Measurements from ENCODE around the gene LYPD6.
A peak's percentile ranks its signal among the peaks of the same experiment; 100 is the strongest.

Gene LYPD6

DNA sequence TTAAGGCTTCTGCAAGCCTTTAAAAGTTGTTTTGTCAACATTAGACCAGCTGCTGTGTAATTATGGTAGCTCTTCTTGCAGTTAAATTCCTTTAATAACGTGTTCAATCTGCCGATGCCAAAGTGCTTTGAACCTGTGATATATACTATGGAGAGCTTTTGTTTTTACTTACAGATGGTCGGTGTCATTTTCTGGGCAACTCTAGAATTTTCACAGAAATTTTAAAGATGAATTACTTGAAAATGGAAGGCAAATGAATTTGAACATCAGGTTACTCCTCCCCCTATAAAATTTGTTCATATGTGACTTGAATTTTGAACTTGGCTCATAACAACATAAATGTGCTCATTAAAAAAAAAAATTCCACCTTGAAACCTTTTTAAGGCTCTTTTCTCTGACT is 23.0 kb downstream of the LYPD6 start:
- no peak for DNase-seq

DNA sequence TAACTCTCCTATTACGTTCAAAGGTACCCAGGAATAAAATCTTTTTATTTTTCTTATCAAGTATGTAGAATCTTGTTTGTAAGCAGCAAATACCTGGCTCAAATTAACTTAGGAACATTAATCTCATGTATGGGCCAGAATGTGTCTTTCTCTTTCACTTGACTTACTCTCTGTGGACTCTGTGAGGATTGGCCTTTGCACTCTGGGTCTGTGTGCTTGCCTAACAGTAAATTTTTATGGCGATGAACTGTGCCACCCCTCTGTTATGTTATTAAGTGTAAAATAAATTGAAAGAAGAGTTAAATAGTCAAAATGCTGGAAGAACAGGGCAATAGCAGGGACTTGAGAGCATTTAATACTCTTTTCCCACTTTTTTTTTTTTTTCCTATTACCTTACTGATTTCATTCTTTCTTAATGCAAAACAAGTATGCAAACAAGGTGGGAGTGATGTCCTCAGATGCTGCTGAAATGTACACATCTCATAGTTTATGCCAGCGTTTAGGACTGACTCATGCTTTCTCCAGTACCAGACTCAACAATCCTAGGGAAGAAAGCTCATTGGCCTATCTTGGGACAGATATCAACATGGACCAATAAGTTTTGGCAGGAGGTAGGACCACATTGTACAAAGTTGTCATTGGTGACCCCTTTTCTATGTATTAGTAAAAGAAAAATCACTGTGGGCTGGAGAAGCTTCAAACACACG is 25.5 kb downstream of the LYPD6 start:
- no peak for DNase-seq

DNA sequence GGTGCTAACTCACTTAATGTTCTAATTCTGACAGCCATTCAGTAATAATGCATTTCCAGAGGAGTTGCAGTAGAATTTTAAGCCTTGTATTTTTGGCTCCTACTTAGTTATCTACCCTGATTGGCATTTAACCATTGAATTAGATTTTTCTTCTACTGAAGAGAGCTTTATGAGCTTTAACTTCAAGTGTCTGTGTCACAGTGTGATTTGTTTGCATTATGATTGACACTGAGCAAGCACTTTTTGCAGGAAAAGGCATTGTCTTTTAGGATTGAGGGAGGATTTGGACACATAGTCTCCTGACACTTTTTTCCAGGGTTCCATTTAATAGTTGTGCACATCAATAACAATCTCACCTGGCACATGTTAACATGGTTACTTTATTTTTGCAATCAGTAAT is 26.7 kb downstream of the LYPD6 start:
- DNase-seq = no peak

DNA sequence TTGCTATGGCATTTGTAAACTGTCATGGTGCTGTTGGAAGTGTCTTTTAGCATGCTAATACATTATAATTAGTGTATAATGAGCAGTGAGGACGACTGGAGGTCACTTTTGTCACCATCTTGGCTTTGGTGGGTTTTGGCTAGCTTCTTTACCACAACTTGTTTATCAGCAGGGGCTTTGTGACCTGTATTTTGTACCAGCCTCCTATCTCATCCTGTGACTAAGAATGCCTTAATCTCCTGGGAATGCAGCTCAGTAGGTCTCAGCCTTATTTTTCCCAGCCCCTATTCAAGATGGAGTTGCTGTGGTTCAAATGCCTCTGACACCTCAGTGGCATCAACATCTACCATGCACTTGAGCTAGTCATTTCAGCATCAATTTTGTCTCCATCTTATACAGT is 29.7 kb downstream of the LYPD6 start:
- no peak for DNase-seq

DNA sequence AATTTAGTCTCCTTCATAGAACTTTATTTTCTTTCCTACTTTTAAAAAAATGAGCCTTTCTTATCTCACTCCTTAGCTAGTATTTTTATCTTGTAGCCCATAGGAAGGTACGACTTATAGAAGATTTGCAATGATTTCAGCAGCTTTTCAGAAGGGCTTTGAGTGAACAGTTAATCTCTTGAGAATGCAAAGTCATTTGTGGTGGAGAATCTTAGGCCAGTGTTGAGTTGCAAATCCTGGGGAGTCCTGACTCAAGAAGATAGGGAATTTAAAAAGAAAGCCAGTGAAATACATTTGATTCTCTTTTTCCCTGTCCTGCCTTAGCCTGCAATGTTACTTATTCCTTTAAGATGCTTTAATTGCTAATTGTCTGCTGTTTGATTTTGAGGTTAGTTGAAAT is 33.6 kb downstream of the LYPD6 start:
- no peak for DNase-seq

DNA sequence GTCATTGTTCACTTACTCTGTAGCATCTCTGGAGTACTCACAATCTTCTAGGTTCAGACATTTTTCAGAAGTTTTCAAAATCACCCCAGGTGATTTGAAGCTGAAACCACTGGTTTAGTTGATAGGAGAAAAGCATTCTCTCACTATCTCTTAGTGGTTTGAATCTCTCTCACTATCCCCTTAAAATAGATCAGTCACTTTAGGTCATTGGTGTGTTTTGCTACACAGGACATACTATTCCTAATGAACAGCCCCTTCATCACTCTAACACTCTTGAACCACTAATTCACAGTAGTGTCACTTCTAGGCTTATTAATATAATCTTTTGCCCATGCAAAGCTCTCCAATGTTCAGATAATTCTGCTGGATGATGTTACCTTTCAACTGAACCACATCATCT is 34.5 kb downstream of the LYPD6 start:
- no peak for DNase-seq

DNA sequence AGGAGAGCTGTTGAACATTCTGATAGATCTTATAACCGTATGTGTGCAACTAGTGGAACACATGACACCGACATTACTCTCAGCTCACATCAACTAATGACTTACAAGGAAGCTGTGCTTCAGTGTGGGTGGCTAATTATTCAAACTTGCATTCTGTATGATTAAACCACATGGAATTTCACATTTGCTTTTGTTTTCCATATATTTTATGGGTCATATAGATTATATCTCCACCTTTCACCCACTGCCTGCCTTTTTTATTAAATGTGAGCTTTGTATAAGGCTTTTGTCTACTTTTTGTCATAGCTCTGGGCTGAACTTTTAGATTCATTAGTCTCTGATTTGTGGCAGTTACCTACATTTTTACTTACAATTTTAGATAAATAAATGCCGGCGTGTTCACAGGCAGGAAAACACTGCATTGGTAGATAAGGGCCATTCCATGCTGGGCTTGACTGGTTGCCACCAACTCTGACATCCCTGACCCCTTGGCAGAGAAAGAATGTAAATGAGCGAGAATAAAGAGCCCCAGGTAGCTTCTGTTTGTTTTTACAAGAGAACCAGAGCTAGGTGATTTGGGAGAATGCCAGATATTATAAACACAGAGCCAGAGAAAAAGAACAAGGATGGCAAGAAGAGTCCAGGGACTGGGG is 35.7 kb downstream of the LYPD6 start:
- no peak for DNase-seq

DNA sequence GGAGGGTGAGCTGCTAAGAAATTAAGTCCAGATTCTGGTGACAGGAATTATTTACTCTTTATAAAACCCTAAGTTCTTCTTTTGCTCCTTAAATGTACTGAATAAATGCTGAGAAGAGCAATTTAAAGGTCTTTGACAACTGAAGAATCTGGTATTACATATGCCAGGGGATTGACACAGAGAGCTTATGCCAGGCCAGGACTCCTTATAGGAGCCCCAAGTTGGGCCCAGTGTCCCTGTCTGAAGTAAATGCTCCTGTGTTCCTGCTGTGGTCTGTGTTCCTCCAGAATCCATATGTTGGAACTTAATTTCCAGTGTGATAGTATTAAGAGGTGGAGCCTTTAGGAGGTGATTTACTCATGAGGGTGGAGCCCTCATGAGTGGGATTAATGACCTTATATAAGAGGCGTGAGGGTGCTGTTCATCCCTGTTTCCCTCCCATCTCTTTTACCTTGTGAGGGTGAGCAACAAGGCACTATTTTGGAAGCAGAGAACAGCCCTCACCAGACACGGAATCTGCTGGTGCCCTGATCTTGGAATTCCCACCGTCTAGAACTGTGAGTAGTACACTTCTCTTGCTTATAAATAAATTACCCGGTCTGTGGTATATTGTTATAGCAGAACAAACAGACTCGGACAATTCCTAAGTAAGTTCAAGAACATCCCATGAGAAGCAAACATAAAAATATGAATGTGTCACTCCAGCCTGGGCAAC is 39.8 kb downstream of the LYPD6 start:
- no peak for DNase-seq

DNA sequence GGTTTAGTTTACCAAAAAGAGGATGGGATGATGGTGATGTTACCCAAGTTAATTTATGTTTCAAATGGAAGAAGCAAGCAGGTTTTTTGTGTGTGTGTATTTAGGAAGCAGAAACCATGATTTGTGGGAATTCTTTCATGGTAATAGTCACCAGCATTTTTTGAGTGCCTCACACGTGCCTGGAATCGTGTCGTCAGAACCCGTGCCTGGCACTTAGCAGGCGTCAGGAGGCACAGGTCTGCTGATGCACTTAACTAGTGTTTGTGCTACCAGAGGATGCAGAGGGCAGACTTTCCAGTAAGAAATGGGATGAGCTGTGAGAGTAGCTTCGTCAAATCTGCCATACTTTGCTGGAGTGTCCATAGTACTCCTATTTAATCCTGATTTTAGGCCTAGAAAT is 41.1 kb downstream of the LYPD6 start:
- no peak for DNase-seq

DNA sequence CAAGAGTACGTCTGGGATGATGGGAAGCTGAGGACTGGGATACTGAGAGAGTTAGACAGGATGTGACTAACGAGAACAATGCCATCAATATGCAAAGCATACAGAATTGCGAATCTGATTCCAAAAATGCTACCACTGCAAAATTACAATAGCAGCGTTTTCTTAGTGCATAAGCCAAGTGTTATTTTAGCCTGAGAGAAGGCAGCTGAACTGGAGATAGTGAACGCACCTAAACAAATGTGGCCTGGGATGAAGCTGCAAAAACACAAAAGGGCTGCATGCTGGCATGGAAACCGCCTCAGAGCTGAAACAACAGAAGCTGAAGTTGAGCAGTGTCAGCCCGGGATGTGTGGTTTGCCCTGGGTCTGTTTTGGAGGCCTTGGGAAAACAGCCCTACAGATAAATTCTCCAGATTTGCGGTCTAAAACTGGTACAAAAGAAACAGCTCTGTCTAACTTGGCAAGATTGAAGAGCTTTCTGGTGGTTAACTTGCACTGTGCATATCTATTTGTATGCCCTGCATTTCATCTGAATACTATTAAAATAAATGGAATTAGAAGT is 45.5 kb downstream of the LYPD6 start:
- no peak for DNase-seq

DNA sequence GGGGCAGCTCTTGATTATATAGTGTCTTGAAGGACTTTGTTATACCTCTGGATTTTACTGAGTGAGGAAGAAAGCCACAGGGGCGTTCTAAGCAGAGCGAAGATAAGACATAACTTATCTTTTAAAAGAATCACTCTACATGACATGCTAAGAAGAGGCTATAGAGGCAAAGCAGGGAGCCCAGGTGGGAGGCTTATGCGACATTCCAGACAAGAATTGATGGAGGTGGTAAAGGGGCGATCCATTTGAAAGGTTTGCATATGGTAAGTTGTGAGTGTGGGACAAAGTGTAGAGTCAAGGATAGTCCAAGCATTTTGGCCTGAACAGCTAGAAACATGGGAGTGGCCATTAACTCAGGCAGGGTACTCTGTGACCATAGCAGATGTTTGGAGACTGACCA is 49.8 kb downstream of the LYPD6 start:
- DNase-seq = no peak

DNA sequence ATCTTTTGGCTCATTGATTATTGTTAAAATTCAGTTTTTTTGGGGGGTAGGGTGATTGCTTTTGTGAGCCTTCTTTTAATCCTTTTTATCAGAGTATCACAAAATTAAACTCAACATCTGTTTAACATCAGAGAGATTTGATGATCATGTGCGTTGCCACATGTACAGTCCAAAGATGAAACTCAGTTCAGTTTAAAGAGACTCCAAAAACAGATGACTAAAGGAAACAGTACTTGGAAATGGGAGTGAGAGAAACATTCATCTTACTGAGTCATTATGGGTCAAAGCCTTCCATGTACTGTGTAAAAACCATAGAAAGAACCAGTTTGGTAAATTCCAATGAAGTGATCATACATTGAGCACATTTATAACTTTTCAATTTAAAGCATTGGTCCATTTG is 53.0 kb downstream of the LYPD6 start:
- no peak for DNase-seq

DNA sequence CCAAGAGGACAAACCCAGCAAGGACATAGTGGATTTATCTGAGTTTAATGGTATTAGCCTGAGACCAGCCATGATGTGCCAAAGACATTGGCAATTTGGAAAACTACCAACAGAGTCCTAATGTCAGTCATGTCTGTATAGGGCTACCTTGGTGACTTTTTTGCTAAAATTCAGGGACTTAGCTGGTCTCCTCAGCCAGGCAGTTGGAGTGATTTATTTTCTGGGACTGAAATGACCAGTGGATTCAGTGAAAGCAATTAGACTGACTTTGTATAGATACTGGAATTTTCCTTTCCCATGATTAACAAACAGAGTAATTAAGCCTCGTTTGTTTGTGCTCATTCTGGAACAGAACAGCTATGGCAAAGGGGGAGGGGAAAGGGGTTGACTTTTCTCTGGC is 55.0 kb downstream of the LYPD6 start:
- no peak for DNase-seq

DNA sequence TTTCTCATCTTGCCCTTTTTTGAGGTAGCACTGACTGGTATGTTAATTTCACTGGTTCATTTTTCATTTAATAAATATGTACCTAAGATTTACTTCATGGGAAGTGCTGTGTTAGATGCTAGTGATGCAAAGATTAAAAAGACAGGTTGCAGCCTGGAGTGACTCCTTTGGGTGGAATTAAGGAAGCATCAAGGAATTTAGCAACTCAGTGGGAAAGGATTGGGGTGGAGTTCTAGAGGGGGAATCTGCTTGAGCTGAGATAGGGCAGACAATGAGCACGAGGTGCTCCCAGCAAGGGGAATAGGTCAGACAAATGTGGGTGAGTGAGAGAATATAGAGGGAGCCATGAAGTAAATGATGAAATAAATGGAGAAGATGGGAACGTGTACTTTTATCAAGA is 57.0 kb downstream of the LYPD6 start:
- no peak for DNase-seq

DNA sequence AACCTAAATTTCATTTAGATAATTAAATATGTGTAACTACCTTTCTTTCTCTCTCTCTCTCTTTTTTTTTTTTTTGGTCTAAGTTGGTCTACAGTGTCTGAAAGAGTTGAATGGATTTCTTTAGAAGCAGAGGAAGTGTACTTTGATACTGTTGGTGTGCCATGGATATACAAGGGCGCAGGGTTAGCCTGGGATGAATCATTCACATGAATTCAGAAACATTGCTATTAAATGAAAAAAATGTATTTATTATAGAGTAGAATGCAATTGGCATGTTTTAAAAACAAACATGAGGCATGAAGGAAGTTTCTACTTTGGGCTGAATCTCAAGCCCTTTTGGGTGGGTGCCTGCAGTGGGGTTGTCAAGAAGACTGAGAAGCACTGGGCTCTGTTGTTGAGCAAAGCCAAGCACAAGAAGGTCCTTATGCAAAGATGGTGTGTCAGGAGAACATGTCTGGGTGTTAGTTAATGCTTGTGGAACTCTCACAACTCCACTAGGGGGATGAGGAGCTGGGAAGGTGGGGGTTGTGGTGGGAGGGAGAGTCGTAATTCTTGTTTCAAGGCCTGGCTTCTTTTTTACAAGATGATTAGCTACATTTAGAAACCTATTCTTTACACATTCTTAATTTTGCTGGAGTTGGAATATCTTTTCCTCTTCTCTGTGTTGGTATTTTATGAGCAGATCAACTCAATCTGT is 57.9 kb downstream of the LYPD6 start:
- DNase-seq = no peak

DNA sequence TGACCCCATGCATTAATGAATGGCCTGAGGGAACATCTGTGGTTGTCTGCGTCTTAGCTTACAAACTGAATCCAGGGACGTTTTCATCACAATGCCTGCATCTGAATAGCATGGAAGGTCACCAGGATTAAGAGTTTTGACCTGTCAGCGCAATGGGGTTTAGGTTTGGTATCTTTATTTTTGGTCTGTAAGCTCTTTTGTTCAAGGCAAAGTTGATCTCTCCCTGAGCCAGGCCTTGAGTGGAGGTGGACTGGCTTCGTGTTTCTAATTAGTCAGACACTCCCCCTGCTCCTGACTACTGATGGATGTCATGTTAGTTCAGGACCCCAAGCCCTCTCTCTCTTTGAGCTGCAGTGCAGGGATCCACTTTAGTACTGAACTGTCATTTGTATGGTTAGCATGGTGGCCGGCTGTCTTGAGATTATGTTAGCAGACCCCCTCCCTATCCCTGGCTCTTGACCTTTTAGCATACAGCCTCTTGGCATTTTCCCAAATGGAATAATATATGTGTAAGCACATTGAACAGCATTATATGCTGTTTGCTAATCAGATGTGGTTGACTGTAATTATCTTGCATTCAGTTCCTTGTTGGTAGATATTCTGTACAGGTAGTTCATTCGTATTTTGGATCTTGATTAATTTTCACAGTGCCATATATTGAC is 59.2 kb downstream of the LYPD6 start:
- no peak for DNase-seq

DNA sequence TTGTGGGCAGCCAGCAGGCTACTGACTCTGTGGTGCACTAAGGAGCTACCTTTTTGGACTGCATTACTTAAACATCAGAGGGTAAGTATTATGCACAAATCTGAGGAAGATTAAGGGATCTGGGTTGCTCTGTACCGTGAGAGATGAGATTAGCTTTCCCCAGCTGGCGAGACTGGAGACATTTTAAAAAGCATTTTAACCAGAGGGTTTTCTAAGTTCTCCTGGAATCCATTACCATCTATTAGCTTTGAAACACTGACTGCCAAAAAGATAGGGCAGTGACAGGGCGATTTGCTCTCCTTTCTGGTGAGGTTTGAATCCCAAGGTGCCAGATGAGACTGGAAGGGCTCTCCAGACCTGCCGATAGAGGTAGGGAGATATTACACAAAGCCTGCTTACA is 63.2 kb downstream of the LYPD6 start:
- DNase-seq = no peak

DNA sequence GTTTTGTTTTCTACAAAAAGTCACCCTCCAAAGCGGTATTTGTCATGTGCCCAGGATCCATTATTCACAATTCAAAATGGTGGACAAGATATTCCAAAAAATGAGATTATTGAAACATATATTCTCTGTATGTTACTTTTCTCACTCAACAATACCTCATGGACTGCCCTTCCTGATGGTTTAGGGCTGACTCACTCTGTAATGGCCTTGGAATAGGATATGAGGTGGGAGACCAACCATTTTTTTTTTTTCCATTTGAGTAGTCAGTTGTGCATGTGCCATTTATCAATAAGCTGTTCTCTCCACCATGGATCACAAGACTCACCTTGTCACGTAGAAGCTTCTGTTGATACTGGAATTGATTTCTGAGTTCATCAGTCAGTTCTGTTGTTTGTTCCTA is 64.5 kb downstream of the LYPD6 start:
- no peak for DNase-seq

DNA sequence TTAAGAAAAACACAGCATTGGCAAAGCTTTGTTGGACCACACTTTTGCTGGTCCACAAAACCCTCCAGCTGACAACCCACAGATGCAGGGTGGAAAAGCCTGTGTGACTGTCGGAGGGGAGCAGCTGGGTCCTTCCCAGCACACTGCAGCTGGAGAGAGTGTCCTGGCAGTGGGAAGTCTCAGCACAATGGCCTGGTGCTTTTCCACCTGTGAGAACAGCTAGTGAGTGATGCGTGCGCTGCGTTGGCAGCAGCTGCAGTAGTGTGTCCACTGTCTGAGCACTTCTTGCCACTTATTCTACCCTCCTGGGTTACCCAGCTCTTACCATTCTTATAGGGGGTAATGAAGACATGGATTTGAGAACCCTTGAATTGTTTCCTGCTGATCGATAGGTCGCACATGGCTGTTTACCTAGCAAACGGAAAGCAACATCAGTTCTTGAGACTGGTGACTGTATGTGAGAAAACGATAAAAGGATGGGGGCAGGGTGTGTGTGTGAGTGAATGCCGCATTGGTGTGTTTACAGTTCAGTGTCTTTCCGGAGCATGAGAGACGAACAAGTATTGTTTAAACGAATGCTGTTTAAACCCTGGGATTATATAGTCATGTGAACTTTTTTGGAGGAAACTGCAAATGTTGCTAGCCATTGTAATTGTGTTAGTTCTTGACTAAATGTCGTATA is 69.7 kb downstream of the LYPD6 start:
- no peak for DNase-seq

DNA sequence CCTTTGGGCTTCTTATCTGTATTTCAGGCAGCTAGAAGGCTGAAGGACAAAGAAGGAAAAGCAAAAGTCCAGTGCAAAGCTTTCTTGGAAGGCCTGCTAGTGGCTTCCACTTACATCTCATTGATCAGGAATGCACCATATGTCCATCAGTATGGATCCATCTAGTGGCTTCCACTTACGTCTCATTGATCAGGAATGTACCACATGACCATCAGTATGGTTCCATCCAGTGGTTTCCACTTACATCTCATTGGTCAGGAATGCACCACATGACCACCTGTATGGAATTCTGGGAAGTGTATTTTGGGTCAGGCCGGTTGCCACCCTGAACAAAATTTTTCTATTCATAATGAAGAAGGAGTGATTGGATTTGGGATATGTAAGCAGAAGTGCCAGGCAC is 70.6 kb downstream of the LYPD6 start:
- DNase-seq = peak; percentile 10 to 16

DNA sequence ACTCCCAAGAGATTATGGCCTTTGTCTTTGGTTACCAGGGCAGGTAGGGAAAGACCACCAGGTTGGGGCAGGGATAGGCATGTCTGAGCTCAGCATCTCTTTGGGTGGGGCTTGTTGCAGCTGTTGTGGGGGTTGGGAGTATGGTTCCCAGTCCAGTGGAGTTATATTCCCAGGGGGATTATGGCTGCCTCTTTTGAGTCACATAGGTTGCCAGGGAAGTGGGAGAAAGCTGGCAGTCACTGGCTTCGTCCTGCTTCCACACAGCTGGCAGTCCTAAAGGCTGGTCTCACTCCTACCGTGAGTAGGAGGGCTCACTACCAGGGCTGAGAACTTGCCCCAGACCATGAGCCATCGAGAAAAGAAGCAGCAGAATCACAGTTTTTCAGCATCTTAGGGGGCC is 79.1 kb downstream of the LYPD6 start:
- no peak for DNase-seq
